Suppressor macrophage treated with lipopolysaccharide for 1 hour (primary cell): ENCODE measurements around the gene ZNF496.
"Not testable (repeated sequence)": the region's sequence is repeated elsewhere in the genome, so short reads cannot be mapped to it uniquely, and the experiment has no call there.

Experiments used
- DNase-seq, 3 donors: peaks; one replicate each; pipeline ENCODE4 v3.0.0-alpha.2; 2020 to 2022

Gene ZNF496

GRCh38 chr1:247331525-247332214 lies at the start of gene ZNF496:
Gene ZNF496 (minus strand): TSS chr1:247331867. CDS start chr1:247329578, 2,289 bp downstream.
- peak; percentile 68 to 88 (median 79) for DNase-seq

DNA sequence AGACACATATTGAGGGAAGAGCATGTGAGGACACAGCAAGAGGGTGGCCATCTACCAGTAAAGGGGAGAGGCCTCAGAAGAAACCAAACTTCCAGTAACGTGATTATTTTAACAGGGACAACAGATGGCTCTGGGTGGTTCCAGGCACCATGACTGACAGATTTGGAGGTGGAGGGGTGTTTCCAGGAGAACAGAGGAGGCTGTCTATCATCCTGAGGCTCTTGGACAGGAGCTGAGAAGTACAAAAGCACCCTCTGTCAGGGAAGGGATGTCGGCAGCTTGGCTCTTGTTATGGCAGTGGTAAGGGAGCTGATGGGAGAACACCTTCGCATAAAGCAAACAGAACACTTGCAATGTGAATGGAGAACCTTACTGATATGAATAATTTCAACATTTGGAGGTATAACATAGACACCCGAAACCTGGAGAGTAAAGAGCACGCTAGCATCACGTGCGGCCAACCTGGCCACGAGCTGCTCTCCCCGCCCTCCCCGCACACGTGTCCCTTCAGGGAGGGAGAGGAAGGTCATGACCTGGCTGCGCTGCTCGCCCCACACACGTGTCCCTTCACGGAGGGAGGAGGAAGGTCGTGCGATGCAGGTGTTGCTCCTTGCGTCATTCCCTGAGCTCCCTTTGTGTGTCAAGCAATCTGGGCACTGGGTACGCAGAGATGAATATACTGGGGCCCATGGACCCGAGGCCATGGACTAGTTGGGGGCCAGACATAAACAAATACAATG lies 46.8 kb upstream of the ZNF496 start:
- no peak for DNase-seq

DNA sequence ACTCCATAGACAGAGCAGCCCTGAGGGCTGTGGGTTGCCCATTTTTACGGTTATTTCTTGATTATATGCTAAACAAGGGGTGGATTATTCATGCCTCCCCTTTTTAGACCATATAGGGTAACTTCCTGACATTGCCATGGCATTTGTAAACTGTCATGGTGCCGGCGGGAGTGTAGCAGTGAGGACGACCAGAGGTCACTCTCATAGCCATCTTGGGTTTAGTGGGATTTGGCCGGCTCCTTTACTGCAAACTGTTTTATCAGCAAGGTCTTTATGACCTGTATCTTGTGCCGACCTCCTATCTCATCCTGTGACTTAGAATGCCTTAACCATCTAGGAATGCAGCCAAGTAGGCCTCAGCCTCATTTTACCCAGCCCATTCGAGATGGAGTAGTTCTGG lies 46.0 kb upstream of the ZNF496 start:
- not testable (repeated sequence) for DNase-seq

DNA sequence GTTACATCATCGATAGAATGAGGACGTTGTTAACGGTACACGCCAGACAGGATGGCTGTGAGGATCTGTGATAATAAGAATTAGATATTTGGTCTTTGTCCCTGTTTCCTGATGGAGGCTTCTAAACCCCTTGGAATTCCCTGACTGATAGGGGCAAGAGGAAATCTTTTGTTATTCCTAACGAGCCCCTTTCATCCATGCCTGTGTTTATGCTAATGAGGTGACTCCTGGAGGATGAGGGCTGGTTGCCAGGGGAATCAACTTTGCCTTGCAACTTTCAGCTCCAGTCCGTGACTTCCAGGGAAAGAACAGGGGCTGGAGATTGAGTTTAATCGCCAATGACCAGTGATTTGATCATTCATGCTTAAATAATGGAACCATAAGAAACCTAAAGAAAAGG lies 45.0 kb upstream of the ZNF496 start:
- no peak for DNase-seq

GRCh38 chr1:247375747-247376146 lies 44.1 kb upstream of the ZNF496 start:
- no peak for DNase-seq

DNA sequence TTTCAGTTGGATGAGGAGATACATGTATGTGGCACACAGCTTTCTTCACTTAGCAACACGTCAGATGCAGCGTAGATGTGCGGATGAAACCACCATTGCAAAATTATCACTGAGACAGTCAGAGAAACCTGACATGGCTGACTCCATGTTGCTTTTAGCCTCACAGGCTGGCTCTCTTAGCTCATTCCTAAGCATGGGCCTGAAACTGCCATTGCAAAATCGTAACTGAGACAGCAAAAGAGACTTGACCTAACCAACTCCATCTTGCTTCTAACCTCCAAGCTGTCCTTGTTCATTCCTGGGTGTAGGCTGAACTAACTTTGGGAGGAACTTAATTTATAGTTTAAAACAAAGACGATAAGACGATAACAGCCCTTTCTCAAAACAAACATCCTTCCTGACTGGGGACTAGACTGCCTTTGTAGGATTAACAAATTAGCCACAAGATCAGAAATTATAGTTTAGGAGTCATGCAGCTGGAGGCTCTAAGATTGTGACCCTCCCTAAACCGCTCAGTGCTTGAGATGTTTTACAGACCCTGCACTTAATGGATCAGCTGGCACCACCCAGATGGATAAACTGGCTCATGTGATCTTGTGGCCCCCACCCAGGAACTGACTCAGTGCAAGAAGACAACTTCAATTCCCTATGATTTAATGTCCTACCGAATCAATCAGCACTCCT lies 43.1 kb upstream of the ZNF496 start:
- DNase-seq = not testable (repeated sequence)

- DNase-seq = peak; percentile 69 to 83 (median 80)
Observed at GRCh38 chr1:247373721-247374141, 42.1 kb upstream of the ZNF496 start.

GRCh38 chr1:247371801-247372259 lies 40.2 kb upstream of the ZNF496 start:
- DNase-seq = no peak

- no peak for DNase-seq
Observed at GRCh38 chr1:247370786-247371732, 39.4 kb upstream of the ZNF496 start.

DNA sequence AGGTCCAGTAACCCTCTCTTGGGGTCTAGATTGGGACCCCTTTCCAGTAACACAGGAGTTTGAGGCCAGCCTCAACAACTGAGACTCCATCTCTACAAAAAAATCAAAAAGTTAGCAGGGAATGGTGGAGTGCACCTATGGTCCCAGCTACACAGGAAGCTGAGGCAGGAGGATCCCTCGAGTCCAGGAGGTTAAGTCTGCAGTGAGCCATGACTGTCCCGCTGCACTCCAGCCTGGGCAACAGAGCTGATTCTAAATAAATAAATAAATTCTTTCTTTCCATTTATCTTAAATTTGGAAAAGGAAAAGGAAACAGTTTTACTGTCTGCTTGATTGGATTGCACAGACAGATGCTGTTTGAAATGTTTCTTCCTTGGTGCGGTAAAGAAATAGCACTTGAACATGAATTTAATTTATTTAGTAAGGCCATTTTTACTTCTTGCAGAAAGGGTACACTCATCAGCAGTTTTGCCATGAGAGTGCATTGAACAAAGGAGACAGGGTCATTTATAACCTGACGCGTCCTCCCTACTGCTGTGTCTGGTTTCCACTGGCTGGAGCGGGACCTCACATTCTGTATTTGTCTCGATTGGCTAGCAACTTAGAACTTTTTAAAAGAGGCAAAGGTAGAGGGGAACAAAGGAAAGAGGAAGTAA lies 37.0 kb upstream of the ZNF496 start:
- no peak for DNase-seq

GRCh38 chr1:247367786-247368422 lies 36.2 kb upstream of the ZNF496 start:
- peak in 2 of 3 donors; percentile 35 to 53 for DNase-seq

DNA sequence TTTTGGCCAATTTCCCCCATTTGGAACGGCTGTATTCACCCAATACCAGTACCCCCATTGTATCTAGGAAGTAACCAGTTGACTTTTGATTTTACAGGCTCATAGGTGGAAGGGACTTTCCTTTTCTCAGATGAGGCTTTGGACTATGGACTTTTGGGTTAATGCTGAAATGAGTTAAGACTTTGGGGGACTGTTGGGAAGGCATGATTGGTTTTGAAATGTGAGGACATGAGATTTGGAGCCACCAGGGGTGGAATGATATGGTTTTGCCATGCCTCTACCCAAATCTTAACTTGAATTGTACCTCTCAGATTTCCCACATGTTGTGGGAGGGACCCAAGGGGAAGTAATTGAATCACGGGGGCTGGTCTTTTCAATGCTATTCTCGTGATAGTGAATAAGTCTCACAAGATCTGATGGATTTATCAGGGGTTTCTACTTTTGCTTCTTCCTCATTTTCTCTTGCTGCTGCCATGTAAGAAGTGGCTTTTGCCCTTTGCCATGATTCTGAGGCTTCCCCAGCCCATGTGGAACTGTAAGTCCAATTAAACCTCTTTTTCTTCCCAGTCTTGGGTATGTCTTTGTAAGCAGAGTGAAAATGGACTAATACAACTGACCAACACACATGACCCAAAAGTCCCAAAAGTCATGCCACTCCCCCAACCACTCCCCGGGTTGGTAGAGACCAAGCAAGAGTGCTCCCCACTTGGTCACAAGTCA lies 35.4 kb upstream of the ZNF496 start:
- DNase-seq = peak; percentile 84 to 88 (median 86)

DNA sequence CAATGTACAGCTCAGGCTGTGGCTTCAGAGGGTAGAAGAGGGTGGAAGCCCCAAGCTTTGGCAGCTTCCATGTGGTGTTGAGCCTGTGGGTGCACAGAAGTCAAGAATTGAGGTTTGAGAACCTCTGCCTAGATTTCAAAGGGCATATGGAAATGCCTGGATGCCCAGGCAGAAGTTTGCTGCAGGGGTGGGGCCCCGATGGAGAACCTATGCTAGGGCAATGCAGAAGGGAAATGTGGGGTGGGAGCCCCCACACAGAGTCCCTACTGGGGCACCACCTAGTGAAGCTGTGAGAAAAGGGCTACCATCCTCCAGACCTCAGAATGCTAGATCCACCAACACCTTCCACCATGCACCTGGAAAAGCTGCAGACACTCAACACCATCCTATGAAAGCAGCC lies 34.7 kb upstream of the ZNF496 start:
- DNase-seq = not testable (repeated sequence)

GRCh38 chr1:247365023-247365422 lies 33.4 kb upstream of the ZNF496 start:
- no peak for DNase-seq

- DNase-seq = not testable (repeated sequence)
Observed at GRCh38 chr1:247363000-247363399, 31.3 kb upstream of the ZNF496 start.

GRCh38 chr1:247362153-247362552 lies 30.5 kb upstream of the ZNF496 start:
- peak in 2 of 3 donors; percentile 60 to 65 for DNase-seq

GRCh38 chr1:247360991-247361731 lies 29.5 kb upstream of the ZNF496 start:
- peak; percentile 86 to 90 (median 88) for DNase-seq

DNA sequence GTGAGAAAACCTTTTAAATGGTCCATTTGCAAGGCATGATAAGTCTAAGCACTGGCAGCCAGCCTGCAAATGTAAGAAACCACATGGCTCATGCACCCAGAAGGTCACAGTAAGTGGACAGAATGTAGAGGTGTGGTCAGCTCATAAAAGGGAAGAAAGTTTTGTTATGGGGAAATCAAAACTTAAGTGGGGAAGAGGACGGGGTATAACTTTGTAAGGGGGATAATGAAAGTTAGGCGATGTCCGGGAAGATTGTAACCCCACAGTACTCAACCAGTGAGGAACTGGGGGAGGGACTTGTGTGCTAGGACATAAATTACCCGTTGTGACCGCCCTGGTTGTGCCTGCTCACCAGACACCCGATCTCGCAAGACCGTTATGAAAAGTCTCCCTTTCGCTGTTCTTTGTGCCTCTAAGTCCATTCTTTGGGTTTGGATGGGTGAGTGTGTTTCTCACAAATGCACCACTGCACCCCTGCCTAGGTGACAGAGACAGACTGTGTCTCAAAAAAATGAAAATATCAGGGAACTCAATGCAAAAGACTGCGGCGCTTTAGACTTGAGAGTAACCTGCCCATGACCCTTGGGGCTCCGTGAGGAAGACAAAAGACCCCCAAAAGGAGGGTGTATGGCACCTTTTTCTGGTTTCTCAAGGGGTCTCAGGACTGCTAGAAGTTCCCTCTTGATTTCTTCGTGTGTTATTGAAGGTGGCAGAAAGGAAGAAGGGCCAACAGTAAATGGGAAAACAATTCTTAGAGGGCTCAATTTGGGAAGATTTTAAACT lies 28.6 kb upstream of the ZNF496 start:
- peak; percentile 85 to 97 (median 89) for DNase-seq

- no peak for DNase-seq
Observed at GRCh38 chr1:247359559-247359958, 27.9 kb upstream of the ZNF496 start.
